Chondrocyte (in vitro differentiated cells): Measurements from ENCODE around the gene BNC2. TPM values are rescaled to one million over a fixed set of nuclear protein-coding genes. Genes with fewer than 3 reads are reported as not detected.
"Not testable (repeated sequence)": the region's sequence is repeated elsewhere in the genome, so short reads cannot be mapped to it uniquely, and the experiment has no call there.

Source experiments
- DNase-seq: peaks from one replicate; pipeline ENCODE4 v3.0.0; 2021; ENCODE audit warnings: mixed read lengths, low spot score
- H3K27ac Mint-ChIP-seq: one replicate; pipeline ENCODE4 v1.8.0; 2021; ENCODE audit warnings: mild to moderate bottlenecking, moderate library complexity, mixed read lengths; ENCODE audit not compliant: unreplicated experiment
- H3K27me3 Mint-ChIP-seq: 2 replicates; pipeline ENCODE4 v1.8.0; 2021; ENCODE audit warnings: low read depth, mixed read lengths
- H3K36me3 Mint-ChIP-seq: 2 replicates; pipeline ENCODE4 v1.8.0; 2021; ENCODE audit warnings: low read depth, mixed read lengths
- H3K4me1 Mint-ChIP-seq: 2 replicates; pipeline ENCODE4 v1.8.0; 2021; ENCODE audit warnings: low read depth, mild to moderate bottlenecking, mixed read lengths
- H3K4me3 Mint-ChIP-seq: one replicate; pipeline ENCODE4 v1.8.0; 2021; ENCODE audit warnings: mild to moderate bottlenecking, moderate library complexity, mixed read lengths; ENCODE audit not compliant: unreplicated experiment
- H3K9me3 Mint-ChIP-seq: 2 replicates; pipeline ENCODE4 v1.8.0; 2021; ENCODE audit warnings: low read depth, mixed read lengths
- total RNA-seq: library from RNA; stranded (reverse); gene quantifications from 3 replicates; pipeline ENCODE4 v1.2.1, GENCODE V29; 2021
- TF ChIP-seq, protein P1 (sequence below): fragments of 200-600 bp; sonication (generic); IDR thresholded peaks from 2 replicates; pipeline ENCODE4 v1.5.0; 2021; ENCODE audit warnings: antibody characterized with exemption, mild to moderate bottlenecking, moderate library complexity

BNC2 gene
- total RNA-seq, 1 donor from 2014 or later: 17.8 TPM

DNA sequence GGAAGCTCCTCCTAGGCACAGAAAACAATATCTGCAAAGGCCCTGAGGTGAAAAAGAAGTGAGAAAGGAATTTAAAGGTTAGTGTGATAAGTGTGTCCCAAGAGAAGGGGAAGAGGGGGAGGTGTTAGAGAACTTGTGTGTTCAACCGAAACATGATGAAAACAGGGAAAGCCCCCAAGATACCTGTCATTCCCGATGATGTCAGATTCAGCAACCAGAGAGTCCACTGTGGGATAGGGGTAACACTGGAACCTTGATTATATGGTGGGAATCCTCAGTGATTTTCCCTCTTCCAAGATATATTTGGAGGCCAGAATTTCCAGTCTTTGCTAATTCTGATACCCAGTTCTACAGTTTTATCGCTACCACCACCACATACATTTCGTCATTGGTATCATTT lies 15.5 kb upstream of the BNC2 start:
- TF ChIP-seq, protein P1, sequence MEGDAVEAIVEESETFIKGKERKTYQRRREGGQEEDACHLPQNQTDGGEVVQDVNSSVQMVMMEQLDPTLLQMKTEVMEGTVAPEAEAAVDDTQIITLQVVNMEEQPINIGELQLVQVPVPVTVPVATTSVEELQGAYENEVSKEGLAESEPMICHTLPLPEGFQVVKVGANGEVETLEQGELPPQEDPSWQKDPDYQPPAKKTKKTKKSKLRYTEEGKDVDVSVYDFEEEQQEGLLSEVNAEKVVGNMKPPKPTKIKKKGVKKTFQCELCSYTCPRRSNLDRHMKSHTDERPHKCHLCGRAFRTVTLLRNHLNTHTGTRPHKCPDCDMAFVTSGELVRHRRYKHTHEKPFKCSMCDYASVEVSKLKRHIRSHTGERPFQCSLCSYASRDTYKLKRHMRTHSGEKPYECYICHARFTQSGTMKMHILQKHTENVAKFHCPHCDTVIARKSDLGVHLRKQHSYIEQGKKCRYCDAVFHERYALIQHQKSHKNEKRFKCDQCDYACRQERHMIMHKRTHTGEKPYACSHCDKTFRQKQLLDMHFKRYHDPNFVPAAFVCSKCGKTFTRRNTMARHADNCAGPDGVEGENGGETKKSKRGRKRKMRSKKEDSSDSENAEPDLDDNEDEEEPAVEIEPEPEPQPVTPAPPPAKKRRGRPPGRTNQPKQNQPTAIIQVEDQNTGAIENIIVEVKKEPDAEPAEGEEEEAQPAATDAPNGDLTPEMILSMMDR: no peak
- Mint-ChIP-seq H3K36me3 (no peaks in the 10 kb centered on the region), H3K4me3 (no peak overlapping the region), H3K27ac (no peak overlapping the region), H3K9me3 (peaks cover 2% of the 10 kb centered on the region), H3K4me1 (peaks cover 4% of the 10 kb centered on the region), H3K27me3 (no peaks in the 10 kb centered on the region)
- no peak for DNase-seq

GRCh38 chr9:16884952-16885513 lies 14.6 kb upstream of the BNC2 start:
- H3K27ac Mint-ChIP-seq: no peak overlapping the region

GRCh38 chr9:16884373-16884772 lies 13.9 kb upstream of the BNC2 start:
- Mint-ChIP-seq H3K9me3 (peaks cover 2% of the 10 kb centered on the region), H3K4me1 (peaks cover 4% of the 10 kb centered on the region), H3K27me3 (no peaks in the 10 kb centered on the region), H3K27ac (no peak overlapping the region), H3K36me3 (no peaks in the 10 kb centered on the region), H3K4me3 (no peak overlapping the region)
- TF ChIP-seq, protein P1: no peak
- no peak for DNase-seq

More at GRCh38 chr9:16884952-16885513, 14.6 kb upstream of the BNC2 start:
- Mint-ChIP-seq H3K9me3 (peaks cover 2% of the 10 kb centered on the region), H3K4me3 (no peak overlapping the region), H3K4me1 (peaks cover 4% of the 10 kb centered on the region), H3K36me3 (no peaks in the 10 kb centered on the region), H3K27me3 (no peaks in the 10 kb centered on the region)
- TF ChIP-seq, protein P1: no peak
- DNase-seq: no peak

DNA sequence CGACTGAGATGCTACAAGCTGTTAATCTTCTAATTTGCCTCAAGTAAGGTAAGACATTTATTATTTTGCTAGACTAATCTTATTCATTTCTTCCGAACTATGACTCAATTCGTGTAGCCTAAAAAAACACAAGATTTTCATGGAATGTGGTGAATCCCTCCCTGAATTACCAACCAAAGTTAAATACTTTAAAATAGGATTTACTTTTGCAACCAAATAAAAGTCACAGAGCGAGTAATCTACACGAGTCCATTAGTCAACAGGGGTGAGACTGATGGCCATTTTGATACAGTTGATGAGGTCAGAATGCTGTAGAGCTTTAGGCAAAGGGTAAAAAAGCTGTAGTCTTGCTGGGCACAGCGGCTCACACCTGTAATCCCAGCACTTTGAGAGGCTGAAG lies 13.1 kb upstream of the BNC2 start:
- H3K27ac Mint-ChIP-seq: no peak overlapping the region
- peaks cover 2% of the 10 kb centered on the region for H3K9me3 Mint-ChIP-seq
- H3K4me3 Mint-ChIP-seq: no peak overlapping the region
- DNase-seq: no peak
- peaks cover 4% of the 10 kb centered on the region for H3K4me1 Mint-ChIP-seq
- TF ChIP-seq, protein P1: no peak
- H3K27me3 Mint-ChIP-seq: no peaks in the 10 kb centered on the region
- no peaks in the 10 kb centered on the region for H3K36me3 Mint-ChIP-seq

DNA sequence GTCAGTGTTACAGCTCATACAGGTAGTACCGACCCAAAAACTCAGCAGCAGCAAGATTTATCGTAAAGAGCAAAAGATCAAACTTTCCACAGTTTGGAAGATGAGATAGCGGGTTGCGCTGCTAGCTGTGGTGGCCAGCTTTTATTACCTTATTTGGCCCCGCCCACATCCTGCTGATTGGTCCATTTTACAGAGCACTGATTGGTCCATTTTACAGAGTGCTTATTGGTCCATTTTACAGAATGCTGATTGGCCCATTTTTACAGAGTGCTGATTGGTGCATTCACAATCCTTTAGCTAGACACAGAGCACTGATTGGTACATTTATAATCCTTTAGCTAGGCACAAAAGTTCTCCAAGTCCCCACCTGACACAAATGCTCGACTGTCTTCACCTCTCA lies 12.0 kb upstream of the BNC2 start:
- H3K4me1 Mint-ChIP-seq, H3K27me3 Mint-ChIP-seq, DNase-seq, H3K36me3 Mint-ChIP-seq, H3K4me3 Mint-ChIP-seq, H3K9me3 Mint-ChIP-seq, H3K27ac Mint-ChIP-seq: not testable (repeated sequence)

DNA sequence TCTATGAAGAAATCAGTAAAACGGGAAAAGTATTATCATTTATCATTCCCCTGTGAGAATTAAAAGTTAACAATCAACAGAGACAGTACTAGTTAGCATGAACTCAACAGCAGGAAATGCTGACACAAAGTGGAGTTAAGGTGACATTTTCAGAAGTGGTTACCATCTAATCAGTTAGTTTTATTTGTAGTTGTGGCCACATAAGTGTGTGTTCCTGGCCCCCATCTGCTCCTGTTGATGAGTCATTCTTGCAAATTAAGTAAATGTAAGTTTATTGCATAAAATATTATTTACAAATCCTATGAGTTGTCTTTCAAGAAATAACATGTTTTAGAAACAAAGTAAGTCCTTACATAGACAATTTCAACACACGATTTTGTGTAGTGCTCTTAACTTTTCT lies 8.9 kb upstream of the BNC2 start:
- no peak for DNase-seq
- Mint-ChIP-seq H3K27ac (no peak overlapping the region), H3K36me3 (no peaks in the 10 kb centered on the region), H3K4me3 (no peak overlapping the region), H3K9me3 (peaks cover 4% of the 10 kb centered on the region), H3K27me3 (no peaks in the 10 kb centered on the region), H3K4me1 (no peaks in the 10 kb centered on the region)
- TF ChIP-seq, protein P1: no peak
